HFFc6 (cell line): ENCODE measurements around the gene FNDC3B. TPM values are rescaled to one million over a fixed set of nuclear protein-coding genes. Genes with fewer than 3 reads are reported as not detected.
A peak's percentile ranks its signal among the peaks of the same experiment; 100 is the strongest.

ENCODE experiments used
- DNase-seq: peaks from one replicate; pipeline ENCODE4 v3.0.0-alpha.2; 2018
- H3K27ac Mint-ChIP-seq: 2 replicates; pipeline ENCODE4 v1.8.0; 2020; ENCODE audit warnings: mild to moderate bottlenecking, mixed read lengths
- H3K27me3 Mint-ChIP-seq: 2 replicates; pipeline ENCODE4 v1.8.0; 2021; ENCODE audit warnings: mild to moderate bottlenecking, moderate library complexity, mixed read lengths; ENCODE audit not compliant: insufficient read depth
- H3K36me3 Mint-ChIP-seq: 2 replicates; pipeline ENCODE4 v1.8.0; 2021; ENCODE audit warnings: low read depth, mixed read lengths
- H3K4me1 Mint-ChIP-seq: 2 replicates; pipeline ENCODE4 v1.8.0; 2020; ENCODE audit warnings: low read depth, mixed read lengths
- H3K4me3 Mint-ChIP-seq: 2 replicates; pipeline ENCODE4 v1.8.0; 2020; ENCODE audit warnings: mild to moderate bottlenecking, moderate library complexity, mixed read lengths
- H3K9me3 Mint-ChIP-seq: 2 replicates; pipeline ENCODE4 v1.8.0; 2020; ENCODE audit warnings: mild to moderate bottlenecking, mixed read lengths
- total RNA-seq, 6 experiments: library from RNA; stranded (reverse); fragmentation: NEBNext Ultra II Directional; extraction: Animal tissue kit (Norgen Biotek cat#: 25700); gene quantifications; 2 replicates in 1 of 6; 3 replicates in 5 of 6; pipeline ENCODE4 v1.2.3, GENCODE V29; 2021
- TF ChIP-seq, protein P1 (sequence below): fragments of 200-600 bp; sonication (generic); IDR thresholded peaks from 2 replicates; pipeline ENCODE4 v1.5.0; 2021; ENCODE audit warnings: antibody characterized with exemption, mild to moderate bottlenecking

The FNDC3B gene
- total RNA-seq, 6 experiments from 2014 or later, result 133 to 192 (median 155) TPM

DNA sequence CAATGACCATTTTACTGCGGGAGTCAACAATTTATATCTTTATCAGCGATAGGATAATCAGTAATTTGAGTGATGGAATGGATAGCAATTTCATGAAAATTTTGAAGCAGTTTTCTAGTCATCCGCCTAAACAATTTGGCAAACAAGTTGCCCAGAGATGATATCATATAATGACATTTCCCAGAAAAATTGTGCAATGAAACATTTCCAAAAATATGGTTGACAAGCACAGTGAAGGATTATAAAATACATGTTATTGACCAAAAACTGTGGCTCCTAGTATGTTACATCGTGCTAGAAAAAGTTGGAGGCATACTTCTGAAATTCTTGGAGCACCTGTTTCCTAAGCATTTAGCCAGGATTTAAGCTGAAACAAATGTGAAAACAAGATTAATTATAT lies 263.8 kb downstream of the FNDC3B start:
- Mint-ChIP-seq H3K27ac (no peak overlapping the region), H3K9me3 (no peaks in the 10 kb centered on the region; the same call in 1 of the 2 replicates), H3K27me3 (no peaks in the 10 kb centered on the region; the same call in none of the 2 replicates), H3K36me3 (peaks cover 69% of the 10 kb centered on the region), H3K4me1 (peaks cover 66% of the 10 kb centered on the region), H3K4me3 (no peak overlapping the region)
- TF ChIP-seq, protein P1, sequence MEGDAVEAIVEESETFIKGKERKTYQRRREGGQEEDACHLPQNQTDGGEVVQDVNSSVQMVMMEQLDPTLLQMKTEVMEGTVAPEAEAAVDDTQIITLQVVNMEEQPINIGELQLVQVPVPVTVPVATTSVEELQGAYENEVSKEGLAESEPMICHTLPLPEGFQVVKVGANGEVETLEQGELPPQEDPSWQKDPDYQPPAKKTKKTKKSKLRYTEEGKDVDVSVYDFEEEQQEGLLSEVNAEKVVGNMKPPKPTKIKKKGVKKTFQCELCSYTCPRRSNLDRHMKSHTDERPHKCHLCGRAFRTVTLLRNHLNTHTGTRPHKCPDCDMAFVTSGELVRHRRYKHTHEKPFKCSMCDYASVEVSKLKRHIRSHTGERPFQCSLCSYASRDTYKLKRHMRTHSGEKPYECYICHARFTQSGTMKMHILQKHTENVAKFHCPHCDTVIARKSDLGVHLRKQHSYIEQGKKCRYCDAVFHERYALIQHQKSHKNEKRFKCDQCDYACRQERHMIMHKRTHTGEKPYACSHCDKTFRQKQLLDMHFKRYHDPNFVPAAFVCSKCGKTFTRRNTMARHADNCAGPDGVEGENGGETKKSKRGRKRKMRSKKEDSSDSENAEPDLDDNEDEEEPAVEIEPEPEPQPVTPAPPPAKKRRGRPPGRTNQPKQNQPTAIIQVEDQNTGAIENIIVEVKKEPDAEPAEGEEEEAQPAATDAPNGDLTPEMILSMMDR, result no peak
- no peak for DNase-seq

DNA sequence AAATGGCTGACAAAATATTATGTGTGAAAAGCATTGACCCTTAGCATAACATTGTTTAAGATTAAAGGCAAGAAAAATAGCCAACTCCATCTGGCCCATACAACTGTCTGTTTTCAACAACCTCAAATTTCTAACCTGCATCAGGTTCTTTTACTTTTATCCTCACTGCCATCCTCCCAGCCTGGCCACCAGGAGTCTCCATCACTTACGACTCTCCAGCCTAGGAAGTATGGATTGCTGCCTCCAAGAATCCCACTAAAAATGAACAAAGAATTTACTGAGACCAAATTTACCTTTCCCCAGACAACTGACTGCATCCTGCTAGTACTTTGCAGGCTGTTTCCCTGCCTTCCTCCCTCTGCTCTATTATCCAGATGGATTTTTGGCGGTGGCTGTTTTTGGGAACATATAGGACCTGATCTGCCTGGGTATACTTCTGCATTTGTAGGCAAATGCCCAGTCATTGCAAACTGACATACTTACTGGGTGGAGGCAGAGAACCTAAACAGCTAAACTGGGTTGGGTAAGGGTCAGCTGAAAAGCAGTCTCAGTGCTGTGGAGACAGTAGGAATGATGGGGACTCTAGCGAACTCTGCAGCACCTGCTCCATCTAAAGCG lies 264.7 kb downstream of the FNDC3B start:
- H3K9me3 Mint-ChIP-seq, result no peaks in the 10 kb centered on the region; the same call in 1 of the 2 replicates
- H3K4me3 Mint-ChIP-seq, result no peak overlapping the region; the same call in 1 of the 2 replicates
- no peaks in the 10 kb centered on the region; the same call in none of the 2 replicates for H3K27me3 Mint-ChIP-seq
- peaks cover 66% of the 10 kb centered on the region for H3K4me1 Mint-ChIP-seq
- TF ChIP-seq, protein P1, result peak; percentile 37; the same call in 1 of the 2 replicates
- DNase-seq, result no peak
- H3K36me3 Mint-ChIP-seq, result peaks cover 63% of the 10 kb centered on the region
- peak overlapping the region; percentile 16; the same call in 1 of the 2 replicates for H3K27ac Mint-ChIP-seq

DNA sequence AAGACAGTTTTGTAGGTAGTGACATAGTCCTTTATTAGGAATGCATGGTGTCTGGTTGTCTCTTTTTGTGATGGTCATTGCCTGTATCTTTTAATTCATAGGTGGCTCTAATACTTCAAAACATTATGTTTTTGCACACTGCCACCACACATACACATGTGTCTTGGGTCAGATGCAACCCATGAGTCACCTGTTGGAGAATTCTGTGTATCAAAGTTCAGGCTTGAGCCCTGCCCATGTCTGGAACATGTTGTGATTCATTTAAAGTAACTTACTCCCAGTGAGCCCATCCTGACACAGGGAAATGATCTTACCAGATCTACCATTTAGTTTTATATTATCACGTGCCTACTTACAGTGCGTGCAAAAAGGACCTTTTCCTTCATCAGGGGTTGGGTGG lies 266.2 kb downstream of the FNDC3B start:
- peak; percentile 71 for DNase-seq
- no peaks in the 10 kb centered on the region; the same call in 1 of the 2 replicates for H3K9me3 Mint-ChIP-seq
- TF ChIP-seq, protein P1, result no peak
- H3K4me3 Mint-ChIP-seq, result no peak overlapping the region; the same call in 1 of the 2 replicates
- peaks cover 57% of the 10 kb centered on the region for H3K36me3 Mint-ChIP-seq
- peak overlapping the region; percentile 33 for H3K27ac Mint-ChIP-seq
- H3K4me1 Mint-ChIP-seq, result peaks cover 52% of the 10 kb centered on the region
- peaks cover 2% of the 10 kb centered on the region for H3K27me3 Mint-ChIP-seq

DNA sequence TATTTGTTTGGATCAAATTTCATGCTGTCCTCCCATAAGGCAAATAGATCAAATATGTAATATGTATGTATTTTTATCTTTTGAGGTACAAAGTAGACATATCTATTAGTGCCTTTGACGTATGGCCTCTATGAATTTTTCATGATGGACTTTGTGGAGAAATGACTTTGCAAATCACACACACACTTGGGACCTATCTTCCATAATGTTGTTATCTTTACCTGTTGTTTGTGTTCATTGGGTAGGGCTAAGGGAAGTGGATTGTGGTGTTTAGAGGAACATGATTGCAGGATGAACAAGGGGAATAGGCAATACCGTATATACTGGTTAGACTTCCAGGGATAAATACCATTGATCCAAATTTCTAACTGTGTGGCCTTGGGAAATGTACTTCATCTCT lies 266.6 kb downstream of the FNDC3B start:
- TF ChIP-seq, protein P1, result no peak
- no peak for DNase-seq
- peak overlapping the region; percentile 48; the same call in 1 of the 2 replicates for H3K27ac Mint-ChIP-seq
- peaks cover 48% of the 10 kb centered on the region for H3K4me1 Mint-ChIP-seq
- no peak overlapping the region for H3K4me3 Mint-ChIP-seq
- H3K9me3 Mint-ChIP-seq, result no peaks in the 10 kb centered on the region; the same call in 1 of the 2 replicates
- H3K36me3 Mint-ChIP-seq, result peaks cover 57% of the 10 kb centered on the region
- H3K27me3 Mint-ChIP-seq, result peaks cover 2% of the 10 kb centered on the region

DNA sequence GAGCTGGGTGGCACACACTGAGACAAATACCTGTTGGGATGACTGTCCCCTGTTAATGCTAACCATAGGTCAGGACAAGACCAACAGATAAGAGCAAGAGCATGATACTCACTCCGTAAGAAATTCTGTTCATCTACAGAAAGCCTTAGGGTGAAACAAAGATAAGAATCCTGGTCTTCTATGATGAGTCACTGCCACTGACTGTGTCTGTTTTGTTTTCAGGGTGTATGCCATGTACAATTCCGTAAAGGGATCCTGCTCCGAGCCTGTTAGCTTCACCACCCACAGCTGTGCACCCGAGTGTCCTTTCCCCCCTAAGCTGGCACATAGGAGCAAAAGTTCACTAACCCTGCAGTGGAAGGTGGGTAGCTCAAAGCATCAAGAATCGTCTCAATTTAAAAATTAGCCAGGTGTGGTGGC lies 267.8 kb downstream of the FNDC3B start:
- peak; percentile 61 for DNase-seq
- Mint-ChIP-seq H3K27me3 (peaks cover 2% of the 10 kb centered on the region), H3K9me3 (no peaks in the 10 kb centered on the region; the same call in 1 of the 2 replicates), H3K4me1 (peaks cover 49% of the 10 kb centered on the region), H3K4me3 (peak overlapping the region; percentile 60), H3K27ac (peak overlapping the region; percentile 76), H3K36me3 (peaks cover 60% of the 10 kb centered on the region)
- TF ChIP-seq, protein P1, result no peak
